Measurements from ENCODE around the gene ZBP1.

Gene ZBP1

GRCh38 chr20:57596358-57596757 lies 23.9 kb downstream of the ZBP1 start:
- no peak for DNase-seq

- no peak for DNase-seq
Measured at GRCh38 chr20:57595041-57596030, 24.9 kb downstream of the ZBP1 start.

- DNase-seq = peak; percentile 70
Measured at GRCh38 chr20:57594092-57594951, 25.9 kb downstream of the ZBP1 start.

- DNase-seq = peak; percentile 12
Measured at GRCh38 chr20:57593134-57593886, 26.9 kb downstream of the ZBP1 start.

- no peak for DNase-seq
Measured at GRCh38 chr20:57592263-57593092, 27.7 kb downstream of the ZBP1 start.

GRCh38 chr20:57591289-57592229 lies 28.7 kb downstream of the ZBP1 start:
- no peak for DNase-seq

- no peak for DNase-seq
Measured at GRCh38 chr20:57590485-57591288, 29.5 kb downstream of the ZBP1 start.

- DNase-seq = no peak
Measured at GRCh38 chr20:57589728-57590484, 30.3 kb downstream of the ZBP1 start.

- DNase-seq = no peak
Measured at GRCh38 chr20:57589123-57589727, 31.0 kb downstream of the ZBP1 start.

- DNase-seq = no peak
Measured at GRCh38 chr20:57588596-57588995, 31.6 kb downstream of the ZBP1 start.

GRCh38 chr20:57587989-57588377 lies 32.2 kb downstream of the ZBP1 start:
- no peak for DNase-seq

GRCh38 chr20:57587278-57587988 lies 32.8 kb downstream of the ZBP1 start:
- DNase-seq = no peak

GRCh38 chr20:57586943-57587277 lies 33.3 kb downstream of the ZBP1 start:
- DNase-seq = no peak

GRCh38 chr20:57586370-57586793 lies 33.8 kb downstream of the ZBP1 start:
- DNase-seq = no peak

- DNase-seq = no peak
Measured at GRCh38 chr20:57585466-57586213, 34.6 kb downstream of the ZBP1 start.

- no peak for DNase-seq
Measured at GRCh38 chr20:57584768-57585461, 35.3 kb downstream of the ZBP1 start.
